ENCODE measurements around the gene CSK. TPM values are rescaled to one million over a fixed set of nuclear protein-coding genes. Genes with fewer than 3 reads are reported as not detected.

Gene CSK
- total RNA-seq, 2 donors from 2014 or later, result 64.3 to 126 TPM

DNA sequence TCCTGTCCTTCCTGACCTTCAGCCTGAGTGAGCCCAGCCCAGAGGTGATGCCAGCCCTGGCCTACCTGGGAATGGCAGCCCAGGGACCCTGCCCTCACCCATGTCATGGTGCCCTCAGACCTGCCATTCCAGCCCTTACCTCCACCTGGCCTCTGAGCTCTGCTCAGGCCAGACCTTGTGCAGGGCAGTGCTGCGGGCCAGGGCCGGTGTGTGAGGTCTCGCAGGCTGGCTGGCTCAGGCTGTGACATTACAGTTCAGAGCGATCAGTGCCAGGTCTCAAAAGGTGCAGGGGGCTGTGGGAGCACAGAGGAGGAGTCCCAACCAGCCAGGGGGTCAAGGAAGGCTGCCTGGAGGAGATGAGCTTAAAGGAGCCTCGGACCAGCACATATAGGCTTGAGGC is 38.2 kb downstream of the CSK start:
- H3K9ac ChIP-seq (ENCODE audit: low read depth in 2 of 2, low read length in 2 of 2), result no peak overlapping the region
- H3K27ac ChIP-seq, result no peak overlapping the region
- H3K4me1 ChIP-seq, result peaks cover 14% of the 10 kb centered on the region
- no peak for DNase-seq
- TF ChIP-seq, protein P1, sequence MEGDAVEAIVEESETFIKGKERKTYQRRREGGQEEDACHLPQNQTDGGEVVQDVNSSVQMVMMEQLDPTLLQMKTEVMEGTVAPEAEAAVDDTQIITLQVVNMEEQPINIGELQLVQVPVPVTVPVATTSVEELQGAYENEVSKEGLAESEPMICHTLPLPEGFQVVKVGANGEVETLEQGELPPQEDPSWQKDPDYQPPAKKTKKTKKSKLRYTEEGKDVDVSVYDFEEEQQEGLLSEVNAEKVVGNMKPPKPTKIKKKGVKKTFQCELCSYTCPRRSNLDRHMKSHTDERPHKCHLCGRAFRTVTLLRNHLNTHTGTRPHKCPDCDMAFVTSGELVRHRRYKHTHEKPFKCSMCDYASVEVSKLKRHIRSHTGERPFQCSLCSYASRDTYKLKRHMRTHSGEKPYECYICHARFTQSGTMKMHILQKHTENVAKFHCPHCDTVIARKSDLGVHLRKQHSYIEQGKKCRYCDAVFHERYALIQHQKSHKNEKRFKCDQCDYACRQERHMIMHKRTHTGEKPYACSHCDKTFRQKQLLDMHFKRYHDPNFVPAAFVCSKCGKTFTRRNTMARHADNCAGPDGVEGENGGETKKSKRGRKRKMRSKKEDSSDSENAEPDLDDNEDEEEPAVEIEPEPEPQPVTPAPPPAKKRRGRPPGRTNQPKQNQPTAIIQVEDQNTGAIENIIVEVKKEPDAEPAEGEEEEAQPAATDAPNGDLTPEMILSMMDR (IDR thresholded peaks at IDR 0.05), result no peak
- no peak overlapping the region for H3K4me3 ChIP-seq
- H3K27me3 ChIP-seq, result no peaks in the 10 kb centered on the region
- intact Hi-C loops (cut with DNase I), result no loop called here
- no peaks in the 10 kb centered on the region for H3K36me3 ChIP-seq
- no peaks in the 10 kb centered on the region for H3K9me3 ChIP-seq

- no peaks in the 10 kb centered on the region for H3K27me3 ChIP-seq
- H3K9me3 ChIP-seq, result no peaks in the 10 kb centered on the region
- H3K4me1 ChIP-seq, result peaks cover 12% of the 10 kb centered on the region
- no peak overlapping the region for H3K4me3 ChIP-seq
- TF ChIP-seq, protein P1 (IDR thresholded peaks at IDR 0.05), result no peak
- no peak overlapping the region for H3K9ac ChIP-seq (ENCODE audit: low read depth in 2 of 2, low read length in 2 of 2)
- DNase-seq, result no peak
- intact Hi-C loops (cut with DNase I), result no loop called here
- H3K36me3 ChIP-seq, result no peaks in the 10 kb centered on the region
- H3K27ac ChIP-seq, result no peak overlapping the region
Observed at GRCh38 chr15:74821091-74821789, 39.4 kb downstream of the CSK start.

GRCh38 chr15:74821790-74822158 is 39.9 kb downstream of the CSK start:
- no peak for DNase-seq
- no peak overlapping the region for H3K4me3 ChIP-seq
- H3K4me1 ChIP-seq, result peaks cover 12% of the 10 kb centered on the region
- H3K9me3 ChIP-seq, result no peaks in the 10 kb centered on the region
- no peak overlapping the region for H3K9ac ChIP-seq (ENCODE audit: low read depth in 2 of 2, low read length in 2 of 2)
- H3K27ac ChIP-seq, result no peak overlapping the region
- no peaks in the 10 kb centered on the region for H3K27me3 ChIP-seq
- H3K36me3 ChIP-seq, result no peaks in the 10 kb centered on the region
- TF ChIP-seq, protein P1 (IDR thresholded peaks at IDR 0.05), result no peak
- intact Hi-C loops (cut with DNase I), result no loop called here

DNA sequence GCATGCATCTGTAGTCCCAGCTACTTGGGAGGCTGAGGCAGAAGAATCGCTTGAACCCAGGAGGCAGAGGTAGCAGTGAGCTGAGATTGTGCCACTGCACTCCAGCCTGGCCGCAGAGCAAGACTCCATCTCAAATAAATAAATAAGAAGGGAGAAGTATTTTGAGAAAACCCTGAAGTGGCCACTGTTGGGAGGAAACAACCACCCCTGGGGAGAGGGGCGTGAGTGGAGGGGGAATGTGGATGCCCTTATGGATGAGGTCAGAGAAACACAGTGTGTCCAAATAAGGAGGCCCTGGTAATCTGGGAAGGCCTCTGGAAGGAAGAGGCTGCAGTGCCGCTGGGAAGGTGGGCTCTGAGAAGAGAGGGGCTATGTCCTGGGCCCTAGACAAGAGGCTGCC is 40.4 kb downstream of the CSK start:
- Histone ChIP-seq H3K4me1 (peaks cover 12% of the 10 kb centered on the region), H3K27me3 (peaks cover 3% of the 10 kb centered on the region), H3K27ac (no peak overlapping the region), H3K9ac (ENCODE audit: low read depth in 2 of 2, low read length in 2 of 2) (no peak overlapping the region), H3K4me3 (no peak overlapping the region), H3K9me3 (no peaks in the 10 kb centered on the region), H3K36me3 (no peaks in the 10 kb centered on the region)
- intact Hi-C loops (cut with DNase I), result no loop called here
- DNase-seq, result no peak
- TF ChIP-seq, protein P1 (IDR thresholded peaks at IDR 0.05), result no peak

DNA sequence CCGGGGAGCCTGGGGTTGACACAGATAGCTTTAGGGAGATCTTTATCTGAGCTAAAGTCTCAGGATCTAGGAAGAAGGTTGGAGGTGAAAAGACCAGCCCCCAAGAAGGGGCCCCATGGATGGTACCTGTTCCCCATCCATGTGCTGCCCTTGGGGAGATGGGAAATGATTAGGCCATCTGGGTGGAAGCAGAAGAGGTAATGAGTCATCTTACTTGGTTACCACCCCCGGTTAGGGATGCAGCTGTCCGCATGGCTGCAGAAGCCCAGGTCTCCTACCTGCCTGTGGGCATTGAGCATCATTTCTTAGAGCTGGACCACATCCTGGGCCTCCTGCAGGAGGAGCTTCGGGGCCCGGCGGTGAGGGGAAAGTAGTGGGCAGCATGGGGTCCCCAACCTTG is 41.4 kb downstream of the CSK start:
- TF ChIP-seq, protein P1 (IDR thresholded peaks at IDR 0.05), result no peak
- Histone ChIP-seq H3K4me1 (peaks cover 7% of the 10 kb centered on the region), H3K9ac (ENCODE audit: low read depth in 2 of 2, low read length in 2 of 2) (no peak overlapping the region), H3K36me3 (no peaks in the 10 kb centered on the region), H3K27ac (no peak overlapping the region), H3K9me3 (no peaks in the 10 kb centered on the region), H3K27me3 (peaks cover 9% of the 10 kb centered on the region), H3K4me3 (no peak overlapping the region)
- DNase-seq, result no peak
- intact Hi-C loops (cut with DNase I), result no loop called here
